ENCODE data around the gene CENPL.

The CENPL gene

GRCh38 chr1:173867753-173868265, 43.1 kb upstream of the CENPL start, which contains the start of gene GAS5:
Gene GAS5 (minus strand): TSS chr1:173867989.
- TF ChIP-seq CTCF (IDR thresholded peaks at IDR 0.05; ENCODE audit: low read depth, low read length, missing control alignments) = no peak
- H3K4me3 ChIP-seq (ENCODE audit: low read depth, low read length) = peak within 1 kb of the TSS; percentile 93
- peak; percentile 99 for DNase-seq (ENCODE audit: low read depth)

- DNase-seq (ENCODE audit: low read depth) = no peak
- H3K4me3 ChIP-seq (ENCODE audit: low read depth, low read length) = peak overlapping the region; percentile 93
- peak; percentile 1 for TF ChIP-seq CTCF (IDR thresholded peaks at IDR 0.05; ENCODE audit: low read depth, low read length, missing control alignments)
Measured at GRCh38 chr1:173867141-173867752, 42.6 kb upstream of the CENPL start.

- no peak for DNase-seq (ENCODE audit: low read depth)
- peak overlapping the region; percentile 93 for H3K4me3 ChIP-seq (ENCODE audit: low read depth, low read length)
- TF ChIP-seq CTCF (IDR thresholded peaks at IDR 0.05; ENCODE audit: low read depth, low read length, missing control alignments) = no peak
Measured at GRCh38 chr1:173866413-173867115, 41.9 kb upstream of the CENPL start.

GRCh38 chr1:173865468-173866164, 40.9 kb upstream of the CENPL start:
- DNase-seq (ENCODE audit: low read depth) = no peak
- no peak for TF ChIP-seq CTCF (IDR thresholded peaks at IDR 0.05; ENCODE audit: low read depth, low read length, missing control alignments)
- H3K4me3 ChIP-seq (ENCODE audit: low read depth, low read length) = peak overlapping the region; percentile 93

- DNase-seq (ENCODE audit: low read depth) = no peak
- TF ChIP-seq CTCF (IDR thresholded peaks at IDR 0.05; ENCODE audit: low read depth, low read length, missing control alignments) = no peak
- peak overlapping the region; percentile 93 for H3K4me3 ChIP-seq (ENCODE audit: low read depth, low read length)
Measured at GRCh38 chr1:173864179-173864867, 39.6 kb upstream of the CENPL start.

- no peak for TF ChIP-seq CTCF (IDR thresholded peaks at IDR 0.05; ENCODE audit: low read depth, low read length, missing control alignments)
- H3K4me3 ChIP-seq (ENCODE audit: low read depth, low read length) = no peak overlapping the region; the same call in 1 of the 2 replicates
- DNase-seq (ENCODE audit: low read depth) = no peak
Measured at GRCh38 chr1:173863224-173864161, 38.8 kb upstream of the CENPL start.
